C4-2B (cell line): Measurements from ENCODE around the gene SGPP1.

Source experiments
- ZFX ChIP-seq: fragments of 450-650 bp; IDR thresholded peaks from 2 replicates; pipeline ENCODE4 v1.6.1; 2017
- TF ChIP-seq, protein P1 (sequence below): fragments of 450-650 bp; conservative IDR thresholded peaks from 2 replicates; pipeline ENCODE4 v1.5.1; 2017; ENCODE audit warnings: mild to moderate bottlenecking

DNA sequence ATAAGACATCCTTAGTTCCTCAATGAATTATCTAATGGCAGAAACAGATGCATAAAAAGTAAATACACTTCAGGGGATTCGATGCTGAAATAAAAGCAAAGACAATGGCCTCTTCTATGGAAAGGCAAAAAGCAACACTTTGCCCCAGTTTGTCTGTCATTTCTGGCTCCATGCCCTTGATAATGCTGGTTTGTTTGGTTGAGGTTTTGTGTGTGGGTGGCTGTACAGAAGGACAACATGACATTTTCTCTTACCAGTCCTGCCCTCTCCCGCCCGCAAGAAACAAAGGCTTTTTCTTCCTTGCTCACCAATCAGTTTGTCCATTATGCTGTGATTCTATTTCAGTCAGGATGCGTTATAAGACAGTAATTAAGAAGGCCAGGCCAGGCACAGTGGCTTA, 68.1 kb downstream of the SGPP1 start:
- TF ChIP-seq, protein P1, sequence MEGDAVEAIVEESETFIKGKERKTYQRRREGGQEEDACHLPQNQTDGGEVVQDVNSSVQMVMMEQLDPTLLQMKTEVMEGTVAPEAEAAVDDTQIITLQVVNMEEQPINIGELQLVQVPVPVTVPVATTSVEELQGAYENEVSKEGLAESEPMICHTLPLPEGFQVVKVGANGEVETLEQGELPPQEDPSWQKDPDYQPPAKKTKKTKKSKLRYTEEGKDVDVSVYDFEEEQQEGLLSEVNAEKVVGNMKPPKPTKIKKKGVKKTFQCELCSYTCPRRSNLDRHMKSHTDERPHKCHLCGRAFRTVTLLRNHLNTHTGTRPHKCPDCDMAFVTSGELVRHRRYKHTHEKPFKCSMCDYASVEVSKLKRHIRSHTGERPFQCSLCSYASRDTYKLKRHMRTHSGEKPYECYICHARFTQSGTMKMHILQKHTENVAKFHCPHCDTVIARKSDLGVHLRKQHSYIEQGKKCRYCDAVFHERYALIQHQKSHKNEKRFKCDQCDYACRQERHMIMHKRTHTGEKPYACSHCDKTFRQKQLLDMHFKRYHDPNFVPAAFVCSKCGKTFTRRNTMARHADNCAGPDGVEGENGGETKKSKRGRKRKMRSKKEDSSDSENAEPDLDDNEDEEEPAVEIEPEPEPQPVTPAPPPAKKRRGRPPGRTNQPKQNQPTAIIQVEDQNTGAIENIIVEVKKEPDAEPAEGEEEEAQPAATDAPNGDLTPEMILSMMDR, result no peak
- TF ChIP-seq ZFX, result no peak
